Prostate gland (tissue), 2 donors: ENCODE measurements around the gene ANKRD11.
"Not testable (repeated sequence)": the region's sequence is repeated elsewhere in the genome, so short reads cannot be mapped to it uniquely, and the experiment has no call there.

Source experiments
- POLR2A ChIP-seq: fragments of 450-650 bp; IDR thresholded peaks from one replicate; pipeline ENCODE4 v1.6.1; 2016; ENCODE audit warnings: antibody characterized with exemption, mild to moderate bottlenecking
- TF ChIP-seq, protein P1 (sequence below), 4 experiments: fragments of 200-600 bp in 2 of 4; fragments of 450-650 bp in 2 of 4; sonication (generic) in 2 of 4; IDR thresholded peaks; 1 replicate in 3 of 4; 2 replicates in 1 of 4; pipeline ENCODE4 v1.5.1; 2016 to 2019; ENCODE audit warnings: antibody characterized with exemption in 4 of 4, mild to moderate bottlenecking in 2 of 4, moderate library complexity in 2 of 4

DNA sequence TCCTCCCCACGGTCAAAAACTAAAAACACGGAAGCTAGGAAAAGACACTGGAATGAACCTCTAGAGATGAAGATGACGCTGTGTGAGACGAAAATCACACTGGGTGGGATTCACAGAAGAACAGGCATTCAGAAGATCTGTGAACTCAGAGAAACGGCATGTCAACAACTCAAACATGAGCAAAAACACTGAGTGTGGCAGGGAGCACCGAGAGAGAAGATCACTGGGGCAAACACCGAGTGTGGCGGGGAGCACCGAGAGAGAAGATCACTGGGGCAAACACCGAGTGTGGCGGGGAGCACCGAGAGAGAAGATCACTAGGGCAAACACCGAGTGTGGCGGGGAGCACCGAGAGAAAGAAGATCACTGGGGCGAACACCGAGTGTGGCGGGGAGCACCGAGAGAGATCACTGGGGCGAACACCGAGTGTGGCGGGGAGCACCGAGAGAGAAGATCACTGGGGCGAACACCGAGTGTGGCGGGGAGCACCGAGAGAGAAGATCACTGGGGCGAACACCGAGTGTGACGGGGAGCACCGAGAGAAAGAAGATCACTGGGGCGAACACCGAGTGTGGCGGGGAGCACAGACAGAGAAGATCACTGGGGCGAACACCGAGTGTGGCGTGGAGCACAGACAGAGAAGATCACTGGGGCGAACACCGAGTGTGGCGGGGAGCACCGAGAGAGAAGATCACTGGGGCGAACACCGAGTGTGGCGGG lies 100.7 kb downstream of the ANKRD11 start:
- TF ChIP-seq, protein P1, sequence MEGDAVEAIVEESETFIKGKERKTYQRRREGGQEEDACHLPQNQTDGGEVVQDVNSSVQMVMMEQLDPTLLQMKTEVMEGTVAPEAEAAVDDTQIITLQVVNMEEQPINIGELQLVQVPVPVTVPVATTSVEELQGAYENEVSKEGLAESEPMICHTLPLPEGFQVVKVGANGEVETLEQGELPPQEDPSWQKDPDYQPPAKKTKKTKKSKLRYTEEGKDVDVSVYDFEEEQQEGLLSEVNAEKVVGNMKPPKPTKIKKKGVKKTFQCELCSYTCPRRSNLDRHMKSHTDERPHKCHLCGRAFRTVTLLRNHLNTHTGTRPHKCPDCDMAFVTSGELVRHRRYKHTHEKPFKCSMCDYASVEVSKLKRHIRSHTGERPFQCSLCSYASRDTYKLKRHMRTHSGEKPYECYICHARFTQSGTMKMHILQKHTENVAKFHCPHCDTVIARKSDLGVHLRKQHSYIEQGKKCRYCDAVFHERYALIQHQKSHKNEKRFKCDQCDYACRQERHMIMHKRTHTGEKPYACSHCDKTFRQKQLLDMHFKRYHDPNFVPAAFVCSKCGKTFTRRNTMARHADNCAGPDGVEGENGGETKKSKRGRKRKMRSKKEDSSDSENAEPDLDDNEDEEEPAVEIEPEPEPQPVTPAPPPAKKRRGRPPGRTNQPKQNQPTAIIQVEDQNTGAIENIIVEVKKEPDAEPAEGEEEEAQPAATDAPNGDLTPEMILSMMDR (IDR thresholded peaks at IDR 0.05) = not testable (repeated sequence)
- TF ChIP-seq POLR2A = not testable (repeated sequence)
